HG03442 (cell line): Measurements from ENCODE around the gene FNDC3A.

Experiments used
- ATAC-seq: cut with Tn5 transposase; IDR thresholded peaks from one replicate; pipeline ENCODE4 v1.9.1; 2021; ENCODE audit warnings: mild to moderate bottlenecking, moderate library complexity; ENCODE audit not compliant: unreplicated experiment

The FNDC3A gene

GRCh38 chr13:49213539-49213938 is 237.8 kb downstream of the FNDC3A start:
- no peak for ATAC-seq

GRCh38 chr13:49213997-49214916 is 238.5 kb downstream of the FNDC3A start:
- ATAC-seq = no peak

- ATAC-seq = peak; percentile 71
These were observed 239.2 kb downstream of the FNDC3A start for GRCh38 chr13:49214917-49215376.

- ATAC-seq = no peak
These were observed 240.6 kb downstream of the FNDC3A start for GRCh38 chr13:49216334-49216733.

- ATAC-seq = no peak
These were observed 242.3 kb downstream of the FNDC3A start for GRCh38 chr13:49217962-49218492.

- no peak for ATAC-seq
These were observed 242.9 kb downstream of the FNDC3A start for GRCh38 chr13:49218493-49219051.

- ATAC-seq = no peak
These were observed 243.9 kb downstream of the FNDC3A start for GRCh38 chr13:49219647-49220035.

GRCh38 chr13:49220036-49220855 is 244.5 kb downstream of the FNDC3A start, which contains the start of gene MLNR:
Gene MLNR (plus strand): TSS chr13:49220338. CDS start chr13:49220338, 0 bp downstream.
- ATAC-seq = peak; percentile 52

- peak; percentile 41 for ATAC-seq
These were observed 245.3 kb downstream of the FNDC3A start for GRCh38 chr13:49220856-49221589.

GRCh38 chr13:49221590-49221965 is 245.9 kb downstream of the FNDC3A start:
- no peak for ATAC-seq

- no peak for ATAC-seq
These were observed 249.7 kb downstream of the FNDC3A start for GRCh38 chr13:49225223-49226042.

- no peak for ATAC-seq
These were observed 250.9 kb downstream of the FNDC3A start for GRCh38 chr13:49226613-49227012.

- ATAC-seq = no peak
These were observed 259.0 kb downstream of the FNDC3A start for GRCh38 chr13:49234741-49235140.

- no peak for ATAC-seq
These were observed 260.2 kb downstream of the FNDC3A start for GRCh38 chr13:49235856-49236431.

GRCh38 chr13:49238621-49239020 is 262.9 kb downstream of the FNDC3A start:
- ATAC-seq = no peak

- no peak for ATAC-seq
These were observed 264.3 kb downstream of the FNDC3A start for GRCh38 chr13:49240017-49240416.

- ATAC-seq = no peak
These were observed 265.6 kb downstream of the FNDC3A start for GRCh38 chr13:49241296-49241695.

- ATAC-seq = no peak
These were observed 269.4 kb downstream of the FNDC3A start for GRCh38 chr13:49245101-49245500.
